HG03354 (cell line): Measurements from ENCODE around the gene SP8.

ENCODE experiments used
- ATAC-seq: cut with Tn5 transposase; IDR thresholded peaks from one replicate; pipeline ENCODE4 v1.9.1; 2021; ENCODE audit warnings: mild to moderate bottlenecking; ENCODE audit not compliant: unreplicated experiment, poor library complexity, severe bottlenecking

Gene SP8

GRCh38 chr7:20777377-20778062 lies 9.2 kb downstream of the SP8 start:
- ATAC-seq, result peak; percentile 42

GRCh38 chr7:20776942-20777341 lies 9.7 kb downstream of the SP8 start:
- ATAC-seq, result no peak

GRCh38 chr7:20776214-20776911 lies 10.3 kb downstream of the SP8 start:
- ATAC-seq, result no peak

- ATAC-seq, result no peak
Observed at GRCh38 chr7:20754001-20754400, 32.7 kb downstream of the SP8 start.

GRCh38 chr7:20749906-20750305 lies 36.8 kb downstream of the SP8 start:
- no peak for ATAC-seq

- no peak for ATAC-seq
Observed at GRCh38 chr7:20748853-20749252, 37.8 kb downstream of the SP8 start.

GRCh38 chr7:20747001-20747400 lies 39.7 kb downstream of the SP8 start:
- no peak for ATAC-seq

GRCh38 chr7:20745702-20746101 lies 41.0 kb downstream of the SP8 start:
- ATAC-seq, result no peak

- ATAC-seq, result no peak
Observed at GRCh38 chr7:20744954-20745446, 41.7 kb downstream of the SP8 start.

- no peak for ATAC-seq
Observed at GRCh38 chr7:20742913-20743312, 43.8 kb downstream of the SP8 start.

GRCh38 chr7:20741801-20742200 lies 44.9 kb downstream of the SP8 start:
- ATAC-seq, result peak; percentile 70

- peak; percentile 37 for ATAC-seq
Observed at GRCh38 chr7:20738518-20739481, 47.9 kb downstream of the SP8 start.

GRCh38 chr7:20737840-20738448 lies 48.7 kb downstream of the SP8 start:
- peak; percentile 82 for ATAC-seq

- ATAC-seq, result no peak
Observed at GRCh38 chr7:20735346-20736065, 51.2 kb downstream of the SP8 start.
